Vagina (tissue), 2 donors: ENCODE data around the gene RNU7-1. TPM values are rescaled to one million over a fixed set of nuclear protein-coding genes. Genes with fewer than 3 reads are reported as not detected.

Source experiments
- DNase-seq, 2 donors: peaks; one replicate each; pipeline ENCODE4 v3.0.0-alpha.2; 2017; ENCODE audit errors: extremely low spot score in 2 of 2
- H3K27ac ChIP-seq: fragments of 200-600 bp; sonication (generic); one replicate; pipeline ENCODE4 v1.5.1; 2019
- H3K27me3 ChIP-seq: fragments of 200-600 bp; sonication (generic); one replicate; pipeline ENCODE4 v1.5.1; 2019
- H3K36me3 ChIP-seq, 2 donors: fragments of 200-600 bp; sonication (generic); one replicate each; pipeline ENCODE4 v1.5.1; 2017 to 2019
- H3K4me1 ChIP-seq: fragments of 200-600 bp; sonication (generic); one replicate; pipeline ENCODE4 v1.5.1; 2019
- H3K4me3 ChIP-seq, 2 donors: fragments of 200-600 bp; sonication (generic); 1 replicate in 1 of 2; 2 replicates in 1 of 2; pipeline ENCODE4 v1.5.1; 2016 to 2019
- H3K9me3 ChIP-seq: fragments of 200-600 bp; sonication (generic); one replicate; pipeline ENCODE4 v1.5.1; 2019
- CTCF ChIP-seq, 3 experiments: fragments of 450-650 bp in 2 of 3; fragments of 200-600 bp in 1 of 3; sonication (generic) in 1 of 3; IDR thresholded peaks; one replicate each; pipeline ENCODE4 v1.5.1; 2017 to 2019; ENCODE audit warnings: antibody characterized with exemption in 3 of 3, mild to moderate bottlenecking in 2 of 3, moderate library complexity in 2 of 3
- POLR2A ChIP-seq, 2 donors: fragments of 450-650 bp; IDR thresholded peaks; one replicate each; pipeline ENCODE4 v1.6.1; 2017; ENCODE audit warnings: antibody characterized with exemption in 2 of 2, mild to moderate bottlenecking in 2 of 2, moderate library complexity in 2 of 2
- POLR2AphosphoS5 ChIP-seq, 2 donors: sonication (generic); formaldehyde crosslinking; IDR thresholded peaks; one replicate each; pipeline ENCODE4 v1.9.0; 2017; ENCODE audit warnings: antibody characterized with exemption in 2 of 2, mild to moderate bottlenecking in 2 of 2, low read depth in 1 of 2; ENCODE audit not compliant: insufficient read depth in 1 of 2
- intact Hi-C: fragments of 100-400 bp; cut with DNase I; formaldehyde crosslinking; loops from one replicate; pipeline ENCODE4 v1.15.1; 2023
- total RNA-seq: library from RNA; depleted of rRNA; stranded (reverse); fragments of >200 nt; gene quantifications from one replicate; pipeline ENCODE4 v1.2.3, GENCODE V29; 2016

Gene RNU7-1
- total RNA-seq, 1 donor from 2014 or later = not detected

GRCh38 chr12:6960593-6961277 lies 17.1 kb downstream of the RNU7-1 start:
- H3K9me3 ChIP-seq = no peaks in the 10 kb centered on the region
- H3K36me3 ChIP-seq = peaks cover 0 to 6% of the 10 kb centered on the region in 2 donors
- H3K4me3 ChIP-seq = peak overlapping the region; percentile 35 to 52
- TF ChIP-seq CTCF (IDR thresholded peaks at IDR 0.05) (no peak), POLR2AphosphoS5 (IDR thresholded peaks at IDR 0.05; ENCODE audit: insufficient read depth in 1 of 2, low read depth in 1 of 2) (no peak), POLR2A (IDR thresholded peaks at IDR 0.05) (no peak)
- H3K27me3 ChIP-seq = no peaks in the 10 kb centered on the region
- no peak for DNase-seq
- H3K27ac ChIP-seq = peak overlapping the region; percentile 87
- H3K4me1 ChIP-seq = peaks cover 29% of the 10 kb centered on the region
- intact Hi-C loops = no loop called here

- H3K36me3 ChIP-seq = peaks cover 0 to 12% of the 10 kb centered on the region in 2 donors
- H3K27ac ChIP-seq = peak overlapping the region; percentile 87
- no peak for DNase-seq
- H3K9me3 ChIP-seq = no peaks in the 10 kb centered on the region
- H3K4me3 ChIP-seq = peak overlapping the region; percentile 35 to 52
- H3K27me3 ChIP-seq = no peaks in the 10 kb centered on the region
- intact Hi-C loops = no loop called here
- H3K4me1 ChIP-seq = peaks cover 29% of the 10 kb centered on the region
- TF ChIP-seq POLR2A (IDR thresholded peaks at IDR 0.05) (peak in 1 of 2 donors; percentile 6), CTCF (IDR thresholded peaks at IDR 0.05) (no peak), POLR2AphosphoS5 (IDR thresholded peaks at IDR 0.05; ENCODE audit: insufficient read depth in 1 of 2, low read depth in 1 of 2) (peak in 1 of 2 donors; percentile 70)
Observed at GRCh38 chr12:6961278-6961694, 17.7 kb downstream of the RNU7-1 start.

GRCh38 chr12:6961695-6962284 lies 18.2 kb downstream of the RNU7-1 start:
- no peak for TF ChIP-seq POLR2A (IDR thresholded peaks at IDR 0.05)
- TF ChIP-seq CTCF (IDR thresholded peaks at IDR 0.05) = no peak
- no peak for TF ChIP-seq POLR2AphosphoS5 (IDR thresholded peaks at IDR 0.05; ENCODE audit: insufficient read depth in 1 of 2, low read depth in 1 of 2)
- intact Hi-C loops = no loop called here
- H3K27ac ChIP-seq = peak overlapping the region; percentile 87
- peaks cover 29% of the 10 kb centered on the region for H3K4me1 ChIP-seq
- H3K36me3 ChIP-seq = peaks cover 0 to 17% of the 10 kb centered on the region in 2 donors
- H3K4me3 ChIP-seq = peak overlapping the region; percentile 35 to 52
- no peaks in the 10 kb centered on the region for H3K27me3 ChIP-seq
- DNase-seq = no peak
- H3K9me3 ChIP-seq = no peaks in the 10 kb centered on the region

GRCh38 chr12:6962285-6963015 lies 18.8 kb downstream of the RNU7-1 start:
- H3K27me3 ChIP-seq = no peaks in the 10 kb centered on the region
- no peak for DNase-seq
- peaks cover 0 to 24% of the 10 kb centered on the region in 2 donors for H3K36me3 ChIP-seq
- intact Hi-C loops = no loop called here
- TF ChIP-seq CTCF (IDR thresholded peaks at IDR 0.05) (no peak), POLR2AphosphoS5 (IDR thresholded peaks at IDR 0.05; ENCODE audit: insufficient read depth in 1 of 2, low read depth in 1 of 2) (no peak), POLR2A (IDR thresholded peaks at IDR 0.05) (no peak)
- peak overlapping the region; percentile 87 for H3K27ac ChIP-seq
- peaks cover 29% of the 10 kb centered on the region for H3K4me1 ChIP-seq
- H3K9me3 ChIP-seq = no peaks in the 10 kb centered on the region
- H3K4me3 ChIP-seq = peak overlapping the region; percentile 35 to 52
